K562 (cell line): ENCODE measurements around the gene PRSS1. TPM values are rescaled to one million over a fixed set of nuclear protein-coding genes. Genes with fewer than 3 reads are reported as not detected.

Experiments used
- CGGBP1 ChIP-seq: fragments of 250-450 bp; sonication (Bioruptor Pico); IDR thresholded peaks from 2 replicates; pipeline ENCODE4 v1.9.0; 2021; ENCODE audit warnings: mild to moderate bottlenecking
- CREBBP ChIP-seq: IDR thresholded peaks from one replicate; pipeline ENCODE4 v1.6.1; 2012; ENCODE audit warnings: low read depth, mild to moderate bottlenecking, control low read depth, inconsistent platforms, low read length
- FOXM1 ChIP-seq, 2 experiments: fragments of 450-650 bp in 1 of 2; sonication (generic) in 1 of 2; formaldehyde crosslinking in 1 of 2; IDR thresholded peaks; 2 replicates each; pipeline versions ENCODE4 v1.6.1 to v1.9.0; 2017 to 2022; ENCODE audit warnings: low read depth in 2 of 2, mild to moderate bottlenecking in 2 of 2, missing genetic modification reagents in 1 of 2, moderate library complexity in 1 of 2
- SRSF7 ChIP-seq: fragments of 200-400 bp; formaldehyde crosslinking; optimal IDR thresholded peaks from 2 replicates; pipeline ENCODE3; 2017; ENCODE audit warnings: mild to moderate bottlenecking, low read depth, low read length
- THRA ChIP-seq: fragments of 450-650 bp; IDR thresholded peaks from 2 replicates; pipeline ENCODE4 v1.6.1; 2017; ENCODE audit warnings: mild to moderate bottlenecking, moderate library complexity
- THRAP3 ChIP-seq: fragments of 450-650 bp; IDR thresholded peaks from 2 replicates; pipeline ENCODE4 v1.6.1; 2016; ENCODE audit warnings: mild to moderate bottlenecking, inconsistent platforms, borderline replicate concordance
- ZBTB17 ChIP-seq: fragments of 450-650 bp; formaldehyde crosslinking; IDR thresholded peaks from 2 replicates; pipeline ENCODE4 v1.4.0; 2020; ENCODE audit warnings: mild to moderate bottlenecking
- ZNF511 ChIP-seq: sonication (generic); formaldehyde crosslinking; IDR thresholded peaks from 2 replicates; pipeline ENCODE4 v1.8.0; 2022; ENCODE audit warnings: mild to moderate bottlenecking, missing genetic modification reagents
- polyA plus RNA-seq, 8 experiments: library from polyadenylated mRNA; depleted of rRNA in 4 of 8; stranded (reverse) in 5 of 8; unstranded in 3 of 8; fragments of >200 nt; fragmentation: Nextera tagmentation in 2 of 8; fragmentation: Illumina TruSeq in 1 of 8; extraction: Ambion mirVana in 2 of 8; extraction: Trizol in 1 of 8; gene quantifications; 2 replicates each; pipeline versions ENCODE4 v1.2.1 to v1.2.3, GENCODE V29; 2011 to 2014; ENCODE audit warnings: inconsistent platforms in 1 of 8, missing spikeins in 1 of 8
- total RNA-seq, 7 experiments: library from RNA; depleted of rRNA in 6 of 7; stranded (reverse); fragments of >200 nt in 6 of 7; fragmentation: Illumina TruSeq in 2 of 7; extraction: Trizol in 2 of 7; gene quantifications; 2 replicates each; pipeline versions ENCODE4 v1.2.1 to v1.2.3, GENCODE V29; 2011 to 2021; ENCODE audit warnings: low replicate concordance in 1 of 7
- TF ChIP-seq, protein P1 (sequence below), 2 experiments: fragments of 250-450 bp in 1 of 2; fragments of 450-650 bp in 1 of 2; sonication (Bioruptor Pico) in 1 of 2; IDR thresholded peaks; 2 replicates each; pipeline versions ENCODE4 v1.6.1 to v1.8.0; 2016 to 2021; ENCODE audit warnings: mild to moderate bottlenecking in 2 of 2, moderate library complexity in 2 of 2, missing compliant biosample characterization in 1 of 2, missing genetic modification characterization in 1 of 2
- TF ChIP-seq, protein P2 (sequence below): fragments of 450-650 bp; conservative IDR thresholded peaks from 2 replicates; pipeline ENCODE4 v1.6.1; 2016; ENCODE audit warnings: missing genetic modification characterization, low read depth, mild to moderate bottlenecking, control low read depth, missing compliant biosample characterization

PRSS1 gene
- total and polyA plus RNA-seq, 9 of the 15 experiments (the other 6 are each of a cell fraction or from before 2014, with no cell fraction given) = 0.07 to 6.6 (median 0.20) TPM; not detected in 6

GRCh38 chr7:142787783-142788182 is 38.5 kb downstream of the PRSS1 start (continued):
- TF ChIP-seq ZNF511 (CRISPR knock-in tag) (no peak), ZBTB17 (CRISPR knock-in tag) (no peak), CREBBP (no peak), CGGBP1 (CRISPR knock-in tag) (no peak), THRAP3 (no peak), THRA (no peak), FOXM1 (IDR thresholded peaks at IDR 0.05; ENCODE audit: low read depth) (no peak), FOXM1 (CRISPR knock-in tag; IDR thresholded peaks at IDR 0.05; ENCODE audit: low read depth) (0 out of 2 replicates have a peak, but pooled peaks have one; percentile 16), SRSF7 (no peak)
- TF ChIP-seq, protein P1, sequence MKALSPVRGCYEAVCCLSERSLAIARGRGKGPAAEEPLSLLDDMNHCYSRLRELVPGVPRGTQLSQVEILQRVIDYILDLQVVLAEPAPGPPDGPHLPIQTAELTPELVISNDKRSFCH (CRISPR knock-in tag; IDR thresholded peaks at IDR 0.05) = no peak
- TF ChIP-seq, protein P1 (tag; IDR thresholded peaks at IDR 0.05) = peak; percentile 28; the same call in 1 of the 2 replicates
- TF ChIP-seq, protein P2, sequence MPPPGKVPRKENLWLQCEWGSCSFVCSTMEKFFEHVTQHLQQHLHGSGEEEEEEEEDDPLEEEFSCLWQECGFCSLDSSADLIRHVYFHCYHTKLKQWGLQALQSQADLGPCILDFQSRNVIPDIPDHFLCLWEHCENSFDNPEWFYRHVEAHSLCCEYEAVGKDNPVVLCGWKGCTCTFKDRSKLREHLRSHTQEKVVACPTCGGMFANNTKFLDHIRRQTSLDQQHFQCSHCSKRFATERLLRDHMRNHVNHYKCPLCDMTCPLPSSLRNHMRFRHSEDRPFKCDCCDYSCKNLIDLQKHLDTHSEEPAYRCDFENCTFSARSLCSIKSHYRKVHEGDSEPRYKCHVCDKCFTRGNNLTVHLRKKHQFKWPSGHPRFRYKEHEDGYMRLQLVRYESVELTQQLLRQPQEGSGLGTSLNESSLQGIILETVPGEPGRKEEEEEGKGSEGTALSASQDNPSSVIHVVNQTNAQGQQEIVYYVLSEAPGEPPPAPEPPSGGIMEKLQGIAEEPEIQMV (tag) = no peak
- TF ChIP-seq, all 486 proteins: peak for 8
